Measurements from ENCODE around the gene LRRN4.
A peak's percentile ranks its signal among the peaks of the same experiment; 100 is the strongest.

Gene LRRN4

GRCh38 chr20:6074784-6075183 is 20.9 kb upstream of the LRRN4 start:
- DNase-seq (ENCODE audit: low read depth): no peak
- H3K4me3 ChIP-seq (ENCODE audit: low read length): no peak overlapping the region
- TF ChIP-seq CTCF (conservative IDR thresholded peaks at IDR 0.05; ENCODE audit: low read depth, low read length): no peak

- no peak for DNase-seq (ENCODE audit: low read depth)
Observed at GRCh38 chr20:6074145-6074561, 20.3 kb upstream of the LRRN4 start.

GRCh38 chr20:6070829-6071695 is 17.2 kb upstream of the LRRN4 start:
- no peak for TF ChIP-seq CTCF (conservative IDR thresholded peaks at IDR 0.05; ENCODE audit: low read depth, low read length)
- no peak overlapping the region for H3K4me3 ChIP-seq (ENCODE audit: low read length)
- DNase-seq (ENCODE audit: low read depth): no peak

More at GRCh38 chr20:6074145-6074561, 20.3 kb upstream of the LRRN4 start:
- H3K4me3 ChIP-seq (ENCODE audit: low read length): no peak overlapping the region
- TF ChIP-seq CTCF (conservative IDR thresholded peaks at IDR 0.05; ENCODE audit: low read depth, low read length): peak; percentile 26

- DNase-seq (ENCODE audit: low read depth): no peak
- no peak for TF ChIP-seq CTCF (conservative IDR thresholded peaks at IDR 0.05; ENCODE audit: low read depth, low read length)
- no peak overlapping the region for H3K4me3 ChIP-seq (ENCODE audit: low read length)
Observed at GRCh38 chr20:6069669-6070068, 15.8 kb upstream of the LRRN4 start.

GRCh38 chr20:6067763-6068318 is 14.0 kb upstream of the LRRN4 start:
- TF ChIP-seq CTCF (conservative IDR thresholded peaks at IDR 0.05; ENCODE audit: low read depth, low read length): no peak
- H3K4me3 ChIP-seq (ENCODE audit: low read length): no peak overlapping the region
- no peak for DNase-seq (ENCODE audit: low read depth)

GRCh38 chr20:6066582-6066981 is 12.7 kb upstream of the LRRN4 start:
- TF ChIP-seq CTCF (conservative IDR thresholded peaks at IDR 0.05; ENCODE audit: low read depth, low read length): no peak
- DNase-seq (ENCODE audit: low read depth): no peak
- H3K4me3 ChIP-seq (ENCODE audit: low read length): no peak overlapping the region

GRCh38 chr20:6061544-6061943 is 7.7 kb upstream of the LRRN4 start:
- TF ChIP-seq CTCF (conservative IDR thresholded peaks at IDR 0.05; ENCODE audit: low read depth, low read length): no peak
- DNase-seq (ENCODE audit: low read depth): no peak
- H3K4me3 ChIP-seq (ENCODE audit: low read length): no peak overlapping the region
